Kidney epithelial cell (primary cell): ENCODE results near the gene PCDHGA1. TPM values are rescaled to one million over a fixed set of nuclear protein-coding genes. Genes with fewer than 3 reads are reported as not detected.
"Not testable (repeated sequence)": the region's sequence is repeated elsewhere in the genome, so short reads cannot be mapped to it uniquely, and the experiment has no call there.

ENCODE experiments used
- DNase-seq: peaks from one replicate; pipeline ENCODE4 v3.0.0-alpha.2; 2010; ENCODE audit warnings: low read depth
- H3K27me3 ChIP-seq: 2 replicates; pipeline ENCODE4 v1.6.0; 2011; ENCODE audit warnings: low read length; ENCODE audit not compliant: control insufficient read depth, insufficient read depth
- H3K36me3 ChIP-seq: 2 replicates; pipeline ENCODE4 v1.5.1; 2011; ENCODE audit warnings: low read length; ENCODE audit not compliant: control insufficient read depth, insufficient read depth
- H3K4me3 ChIP-seq: 2 replicates; pipeline ENCODE4 v1.5.1; 2011; ENCODE audit warnings: low read depth, mild to moderate bottlenecking, control low read depth, low read length
- CTCF ChIP-seq: IDR thresholded peaks from 2 replicates; pipeline ENCODE4 v1.5.1; 2011; ENCODE audit warnings: mild to moderate bottlenecking, moderate library complexity, low read length, control low read depth, inconsistent platforms; ENCODE audit not compliant: insufficient read depth, poor library complexity, severe bottlenecking
- total RNA-seq: library from RNA; depleted of rRNA; stranded (reverse); fragments of >200 nt; gene quantifications from 2 replicates; pipeline ENCODE4 v1.2.3, GENCODE V29; 2015

PCDHGA1 gene
- total RNA-seq, 1 donor from 2014 or later: 0.67 TPM

GRCh38 chr5:141407790-141408505 is 77.6 kb downstream of the PCDHGA1 start, which contains the start of gene PCDHGB6:
Gene PCDHGB6 (plus strand): TSS chr5:141408021. CDS start chr5:141408203, 182 bp downstream.
- H3K36me3 ChIP-seq, DNase-seq: not testable (repeated sequence)
- peak; percentile 58 for TF ChIP-seq CTCF
- Histone ChIP-seq H3K27me3 (peaks cover 15% of the 10 kb centered on the region), H3K4me3 (peak within 1 kb of the TSS; percentile 3)

GRCh38 chr5:141409598-141410306 is 79.4 kb downstream of the PCDHGA1 start:
- H3K36me3 ChIP-seq: no peaks in the 10 kb centered on the region
- no peak for DNase-seq
- no peak for TF ChIP-seq CTCF
- H3K27me3 ChIP-seq: peaks cover 15% of the 10 kb centered on the region
- H3K4me3 ChIP-seq: no peak overlapping the region

DNA sequence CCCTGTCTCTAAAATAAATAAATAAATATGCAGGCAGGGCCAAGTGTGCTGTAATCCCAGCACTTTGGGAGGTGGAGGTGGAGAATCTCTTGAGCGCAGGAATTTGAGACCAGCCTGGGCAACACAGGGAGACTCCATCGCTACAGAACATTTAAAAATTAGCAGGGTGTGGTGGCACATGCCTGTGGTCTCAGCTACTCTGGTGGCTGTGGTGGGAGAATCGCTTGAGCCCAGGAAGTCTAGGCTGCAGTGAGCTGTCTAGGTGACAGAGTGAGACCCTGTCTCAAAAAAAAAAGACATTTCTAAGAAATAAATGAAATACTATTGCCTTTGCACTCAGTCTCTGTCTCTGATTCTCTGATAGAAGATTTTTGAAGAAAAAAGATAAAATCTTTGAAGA is 81.3 kb downstream of the PCDHGA1 start:
- TF ChIP-seq CTCF: no peak
- peaks cover 16% of the 10 kb centered on the region for H3K27me3 ChIP-seq
- H3K4me3 ChIP-seq: no peak overlapping the region
- no peaks in the 10 kb centered on the region for H3K36me3 ChIP-seq
- no peak for DNase-seq

- Histone ChIP-seq H3K4me3 (peak within 1 kb of the TSS; percentile 30), H3K27me3 (peaks cover 16% of the 10 kb centered on the region), H3K36me3 (no peaks in the 10 kb centered on the region)
- TF ChIP-seq CTCF: peak; percentile 34
- DNase-seq: no peak
Measured at GRCh38 chr5:141412854-141413539, 82.7 kb downstream of the PCDHGA1 start, which contains the start of gene PCDHGA10. Gene PCDHGA10 (plus strand): TSS chr5:141412987. CDS start chr5:141413176, 189 bp downstream.

DNA sequence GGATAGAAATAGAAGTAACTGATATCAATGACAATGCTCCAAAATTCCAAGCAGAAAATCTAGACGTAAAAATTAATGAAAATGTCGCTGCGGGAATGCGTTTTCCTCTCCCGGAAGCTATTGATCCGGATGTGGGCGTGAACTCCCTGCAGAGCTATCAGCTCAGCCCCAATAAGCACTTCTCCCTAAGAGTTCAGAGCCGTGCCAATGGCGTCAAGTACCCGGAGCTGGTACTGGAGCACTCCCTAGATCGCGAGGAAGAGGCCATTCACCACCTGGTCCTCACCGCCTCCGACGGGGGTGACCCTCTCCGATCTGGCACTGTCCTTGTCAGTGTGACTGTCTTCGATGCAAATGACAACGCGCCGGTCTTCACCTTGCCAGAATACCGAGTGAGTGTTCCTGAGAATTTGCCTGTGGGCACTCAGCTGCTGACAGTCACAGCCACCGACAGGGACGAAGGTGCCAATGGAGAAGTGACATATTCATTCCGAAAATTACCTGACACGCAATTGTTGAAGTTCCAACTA is 83.3 kb downstream of the PCDHGA1 start:
- Histone ChIP-seq H3K27me3 (peaks cover 14% of the 10 kb centered on the region), H3K4me3 (peak overlapping the region; percentile 30), H3K36me3 (no peaks in the 10 kb centered on the region)
- no peak for TF ChIP-seq CTCF
- DNase-seq: no peak

DNA sequence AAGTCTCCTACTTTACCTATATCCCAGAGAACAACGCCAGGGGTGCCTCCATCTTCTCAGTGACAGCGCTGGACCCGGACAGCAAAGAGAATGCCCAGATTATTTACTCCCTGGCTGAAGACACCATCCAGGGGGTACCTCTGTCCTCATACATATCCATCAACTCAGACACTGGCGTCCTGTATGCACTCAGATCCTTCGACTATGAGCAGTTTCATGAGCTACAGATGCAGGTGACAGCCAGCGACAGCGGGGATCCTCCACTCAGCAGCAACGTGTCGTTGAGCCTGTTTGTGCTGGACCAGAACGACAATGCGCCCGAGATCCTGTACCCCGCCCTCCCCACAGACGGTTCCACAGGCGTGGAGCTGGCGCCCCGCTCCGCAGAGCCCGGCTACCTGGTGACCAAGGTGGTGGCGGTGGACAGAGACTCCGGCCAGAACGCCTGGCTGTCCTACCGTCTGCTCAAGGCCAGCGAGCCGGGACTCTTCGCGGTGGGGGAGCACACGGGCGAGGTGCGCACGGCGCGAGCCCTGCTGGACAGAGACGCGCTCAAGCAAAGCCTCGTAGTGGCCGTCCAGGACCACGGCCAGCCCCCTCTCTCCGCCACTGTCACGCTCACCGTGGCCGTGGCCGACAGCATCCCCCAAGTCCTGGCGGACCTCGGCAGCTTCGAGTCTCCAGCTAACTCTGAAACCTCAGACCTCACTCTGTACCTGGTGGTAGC is 84.4 kb downstream of the PCDHGA1 start:
- peaks cover 18% of the 10 kb centered on the region for H3K27me3 ChIP-seq
- DNase-seq, H3K4me3 ChIP-seq, H3K36me3 ChIP-seq: not testable (repeated sequence)

GRCh38 chr5:141415275-141415618 is 84.9 kb downstream of the PCDHGA1 start:
- H3K36me3 ChIP-seq, DNase-seq, H3K4me3 ChIP-seq: not testable (repeated sequence)
- H3K27me3 ChIP-seq: peaks cover 14% of the 10 kb centered on the region
